HepG2 (cell line): Measurements from ENCODE around the gene SDC4. TPM values are rescaled to one million over a fixed set of nuclear protein-coding genes. Genes with fewer than 3 reads are reported as not detected.

Source experiments
- CBFB ChIP-seq: sonication (generic); formaldehyde crosslinking; IDR thresholded peaks from 2 replicates; pipeline ENCODE4 v1.4.0; 2020; ENCODE audit warnings: missing genetic modification reagents
- CBX5 ChIP-seq: sonication (generic); formaldehyde crosslinking; IDR thresholded peaks from 2 replicates; pipeline ENCODE4 v1.4.0; 2020; ENCODE audit warnings: missing genetic modification reagents, borderline replicate concordance
- CHCHD3 ChIP-seq: sonication (generic); formaldehyde crosslinking; IDR thresholded peaks from 2 replicates; pipeline ENCODE4 v1.8.0; 2022; ENCODE audit warnings: mild to moderate bottlenecking, missing genetic modification reagents, moderate library complexity
- CREM ChIP-seq, 2 experiments: sonication (generic) in 1 of 2; formaldehyde crosslinking in 1 of 2; IDR thresholded peaks; 2 replicates each; pipeline versions ENCODE4 v1.4.0 to v1.6.1; 2016 to 2020; ENCODE audit warnings: antibody characterized with exemption in 1 of 2, mild to moderate bottlenecking in 1 of 2, missing genetic modification reagents in 1 of 2
- DMAP1 ChIP-seq: IDR thresholded peaks from 2 replicates; pipeline ENCODE4 v1.6.1; 2016
- ISX ChIP-seq: sonication (generic); formaldehyde crosslinking; conservative IDR thresholded peaks from 2 replicates; pipeline ENCODE4 v1.5.0; 2020; ENCODE audit warnings: missing genetic modification reagents
- JDP2 ChIP-seq: sonication (generic); formaldehyde crosslinking; IDR thresholded peaks from 2 replicates; pipeline ENCODE4 v1.8.1; 2022; ENCODE audit warnings: missing genetic modification reagents, borderline replicate concordance
- KDM1A ChIP-seq: IDR thresholded peaks from 2 replicates; pipeline ENCODE4 v1.6.1; 2016; ENCODE audit warnings: missing compliant biosample characterization
- KDM6A ChIP-seq: IDR thresholded peaks from 2 replicates; pipeline ENCODE4 v1.6.1; 2016; ENCODE audit warnings: low read depth
- NFIC ChIP-seq: IDR thresholded peaks from 2 replicates; pipeline ENCODE4 v1.6.1; 2012; ENCODE audit warnings: mild to moderate bottlenecking, low read length, inconsistent platforms
- NR2F2 ChIP-seq: IDR thresholded peaks from 2 replicates; pipeline ENCODE4 v1.6.1; 2012; ENCODE audit warnings: low read depth, inconsistent platforms, borderline replicate concordance
- PAF1 ChIP-seq: IDR thresholded peaks from 2 replicates; pipeline ENCODE4 v1.6.1; 2016; ENCODE audit warnings: missing genetic modification reagents, missing compliant biosample characterization
- REPIN1 ChIP-seq: sonication (generic); formaldehyde crosslinking; IDR thresholded peaks from 2 replicates; pipeline ENCODE4 v1.8.0; 2022; ENCODE audit warnings: missing genetic modification reagents, low read depth, mild to moderate bottlenecking, borderline replicate concordance
- SMAD9 ChIP-seq: sonication (generic); formaldehyde crosslinking; IDR thresholded peaks from 2 replicates; pipeline ENCODE4 v1.5.1; 2020; ENCODE audit warnings: mild to moderate bottlenecking, missing genetic modification reagents
- SP1 ChIP-seq, 2 experiments: fragments of 450-650 bp in 1 of 2; sonication (generic) in 1 of 2; formaldehyde crosslinking in 1 of 2; IDR thresholded peaks; 2 replicates each; pipeline versions ENCODE4 v1.4.0 to v1.6.1; 2016 to 2020; ENCODE audit warnings: missing genetic modification reagents in 1 of 2
- SP2 ChIP-seq: sonication (generic); formaldehyde crosslinking; IDR thresholded peaks from 2 replicates; pipeline ENCODE4 v1.5.1; 2020; ENCODE audit warnings: mild to moderate bottlenecking, missing genetic modification reagents
- TEAD2 ChIP-seq: sonication (generic); formaldehyde crosslinking; IDR thresholded peaks from 2 replicates; pipeline ENCODE4 v1.9.0; 2021; ENCODE audit warnings: missing genetic modification reagents
- TP53 ChIP-seq: sonication (generic); formaldehyde crosslinking; conservative IDR thresholded peaks from 2 replicates; pipeline ENCODE4 v1.4.0; 2020; ENCODE audit warnings: missing genetic modification reagents
- ZNF251 ChIP-seq: sonication (generic); formaldehyde crosslinking; IDR thresholded peaks from 2 replicates; pipeline ENCODE4 v1.9.0; 2021; ENCODE audit warnings: mild to moderate bottlenecking, missing genetic modification reagents
- ZNF510 ChIP-seq: sonication (generic); formaldehyde crosslinking; IDR thresholded peaks from 2 replicates; pipeline ENCODE4 v1.4.0; 2020; ENCODE audit warnings: low read depth, mild to moderate bottlenecking, missing genetic modification reagents
- ZNF678 ChIP-seq: sonication (generic); formaldehyde crosslinking; IDR thresholded peaks from 2 replicates; pipeline ENCODE4 v1.4.0; 2020; ENCODE audit warnings: mild to moderate bottlenecking, missing genetic modification reagents
- ZNF768 ChIP-seq: sonication (generic); formaldehyde crosslinking; IDR thresholded peaks from 2 replicates; pipeline ENCODE4 v1.4.0; 2020; ENCODE audit warnings: missing genetic modification reagents
- polyA plus RNA-seq, 8 experiments: library from polyadenylated mRNA; depleted of rRNA in 3 of 8; stranded (reverse) in 7 of 8; unstranded in 1 of 8; fragments of >200 nt; fragmentation: Illumina TruSeq in 4 of 8; extraction: Trizol in 4 of 8; gene quantifications; 2 replicates each; pipeline versions ENCODE4 v1.2.1 to v1.2.3, GENCODE V29; 2011 to 2016; ENCODE audit warnings: low read depth in 4 of 8, missing spikeins in 1 of 8, mixed read lengths in 1 of 8; ENCODE audit not compliant: insufficient read depth in 1 of 8
- total RNA-seq, 5 experiments: library from RNA; depleted of rRNA; stranded (reverse); fragments of >200 nt; fragmentation: Illumina TruSeq; extraction: Trizol; gene quantifications; 2 replicates each; pipeline ENCODE4 v1.2.3, GENCODE V29; 2016; ENCODE audit warnings: low read depth in 1 of 5
- TF ChIP-seq, protein P1 (sequence below): sonication (generic); formaldehyde crosslinking; IDR thresholded peaks from 2 replicates; pipeline ENCODE4 v1.4.0; 2020; ENCODE audit warnings: mild to moderate bottlenecking, missing genetic modification reagents
- TF ChIP-seq, protein P2 (sequence below): IDR thresholded peaks from 2 replicates; pipeline ENCODE4 v1.6.1; 2016
- TF ChIP-seq, protein P3 (sequence below): conservative IDR thresholded peaks from 2 replicates; pipeline ENCODE4 v1.6.1; 2018; ENCODE audit warnings: missing genetic modification reagents

The SDC4 gene
- total and polyA plus RNA-seq, 2 of the 13 experiments (the other 11 are each of a cell fraction or from before 2014, with no cell fraction given): 49.0 to 65.1 TPM

DNA sequence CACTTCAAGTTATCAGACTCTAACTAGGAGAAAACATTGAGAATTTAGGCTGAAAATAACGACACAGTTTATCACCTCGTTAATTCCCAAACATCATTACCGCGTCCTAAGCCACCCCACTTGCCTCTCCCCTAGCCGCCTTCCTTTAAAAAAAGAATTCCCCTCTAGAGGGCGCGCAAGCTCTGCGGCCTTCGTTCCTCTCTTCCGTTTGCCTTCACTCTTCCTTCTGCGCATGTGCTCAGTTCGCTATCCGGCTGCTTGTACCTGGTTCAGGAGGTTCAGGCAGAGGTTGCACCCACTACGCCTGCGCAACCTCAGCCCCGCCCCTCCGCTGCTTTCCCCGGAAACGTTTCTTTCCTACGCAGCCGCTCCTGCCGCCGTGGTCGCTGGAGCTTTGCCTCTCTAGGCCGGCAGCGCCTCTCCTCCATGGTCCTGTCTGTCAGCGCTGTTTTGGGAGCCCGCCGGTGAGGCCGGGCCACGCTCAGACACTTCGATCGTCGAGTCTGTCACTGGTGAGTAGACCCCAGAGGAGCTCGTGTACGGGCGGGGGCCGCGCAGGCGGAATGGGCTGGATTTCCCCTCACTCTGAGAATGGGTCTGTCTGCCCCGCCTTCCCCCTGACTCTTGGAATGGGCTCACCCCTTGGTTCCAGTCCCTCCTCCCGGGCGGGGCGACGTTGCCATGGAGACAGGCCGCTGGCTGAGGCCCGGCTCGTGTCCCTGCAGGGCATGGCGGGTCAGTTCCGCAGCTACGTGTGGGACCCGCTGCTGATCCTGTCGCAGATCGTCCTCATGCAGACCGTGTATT is 14.8 kb upstream of the SDC4 start, which contains the start of gene SYS1 (continued):
- TF ChIP-seq, protein P1, sequence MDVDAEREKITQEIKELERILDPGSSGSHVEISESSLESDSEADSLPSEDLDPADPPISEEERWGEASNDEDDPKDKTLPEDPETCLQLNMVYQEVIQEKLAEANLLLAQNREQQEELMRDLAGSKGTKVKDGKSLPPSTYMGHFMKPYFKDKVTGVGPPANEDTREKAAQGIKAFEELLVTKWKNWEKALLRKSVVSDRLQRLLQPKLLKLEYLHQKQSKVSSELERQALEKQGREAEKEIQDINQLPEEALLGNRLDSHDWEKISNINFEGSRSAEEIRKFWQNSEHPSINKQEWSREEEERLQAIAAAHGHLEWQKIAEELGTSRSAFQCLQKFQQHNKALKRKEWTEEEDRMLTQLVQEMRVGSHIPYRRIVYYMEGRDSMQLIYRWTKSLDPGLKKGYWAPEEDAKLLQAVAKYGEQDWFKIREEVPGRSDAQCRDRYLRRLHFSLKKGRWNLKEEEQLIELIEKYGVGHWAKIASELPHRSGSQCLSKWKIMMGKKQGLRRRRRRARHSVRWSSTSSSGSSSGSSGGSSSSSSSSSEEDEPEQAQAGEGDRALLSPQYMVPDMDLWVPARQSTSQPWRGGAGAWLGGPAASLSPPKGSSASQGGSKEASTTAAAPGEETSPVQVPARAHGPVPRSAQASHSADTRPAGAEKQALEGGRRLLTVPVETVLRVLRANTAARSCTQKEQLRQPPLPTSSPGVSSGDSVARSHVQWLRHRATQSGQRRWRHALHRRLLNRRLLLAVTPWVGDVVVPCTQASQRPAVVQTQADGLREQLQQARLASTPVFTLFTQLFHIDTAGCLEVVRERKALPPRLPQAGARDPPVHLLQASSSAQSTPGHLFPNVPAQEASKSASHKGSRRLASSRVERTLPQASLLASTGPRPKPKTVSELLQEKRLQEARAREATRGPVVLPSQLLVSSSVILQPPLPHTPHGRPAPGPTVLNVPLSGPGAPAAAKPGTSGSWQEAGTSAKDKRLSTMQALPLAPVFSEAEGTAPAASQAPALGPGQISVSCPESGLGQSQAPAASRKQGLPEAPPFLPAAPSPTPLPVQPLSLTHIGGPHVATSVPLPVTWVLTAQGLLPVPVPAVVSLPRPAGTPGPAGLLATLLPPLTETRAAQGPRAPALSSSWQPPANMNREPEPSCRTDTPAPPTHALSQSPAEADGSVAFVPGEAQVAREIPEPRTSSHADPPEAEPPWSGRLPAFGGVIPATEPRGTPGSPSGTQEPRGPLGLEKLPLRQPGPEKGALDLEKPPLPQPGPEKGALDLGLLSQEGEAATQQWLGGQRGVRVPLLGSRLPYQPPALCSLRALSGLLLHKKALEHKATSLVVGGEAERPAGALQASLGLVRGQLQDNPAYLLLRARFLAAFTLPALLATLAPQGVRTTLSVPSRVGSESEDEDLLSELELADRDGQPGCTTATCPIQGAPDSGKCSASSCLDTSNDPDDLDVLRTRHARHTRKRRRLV (CRISPR knock-in tag): peak; percentile 68; the same call in 1 of the 2 replicates
- TF ChIP-seq KDM6A (0 out of 2 replicates have a peak, but pooled peaks have one; percentile 25), KDM1A (CRISPR knock-in tag) (no peak; the same call in 1 of the 2 replicates), CREM (IDR thresholded peaks at IDR 0.05) (peak; percentile 94), CREM (CRISPR knock-in tag; IDR thresholded peaks at IDR 0.05) (no peak; the same call in 1 of the 2 replicates), CHCHD3 (CRISPR knock-in tag) (peak; percentile 65; the same call in 1 of the 2 replicates), PAF1 (0 out of 2 replicates have a peak, but pooled peaks have one; percentile 27), JDP2 (CRISPR knock-in tag) (no peak), SP1 (IDR thresholded peaks at IDR 0.05) (no peak), SP1 (CRISPR knock-in tag; IDR thresholded peaks at IDR 0.05) (peak; percentile 86), TP53 (CRISPR knock-in tag) (no peak; the same call in 1 of the 2 replicates), SP2 (CRISPR knock-in tag) (peak; percentile 69), TEAD2 (CRISPR knock-in tag) (peak; percentile 76), CBFB (CRISPR knock-in tag) (peak; percentile 93), ZNF251 (peak; percentile 52; the same call in 1 of the 2 replicates), SMAD9 (CRISPR knock-in tag) (no peak; the same call in 1 of the 2 replicates), ISX (peak; percentile 43; the same call in 1 of the 2 replicates), ZNF768 (CRISPR knock-in tag) (peak; percentile 86), ZNF678 (CRISPR knock-in tag) (peak; percentile 63), NR2F2 (no peak; the same call in 1 of the 2 replicates), REPIN1 (CRISPR knock-in tag) (peak; percentile 97), CBX5 (CRISPR knock-in tag) (no peak; the same call in 1 of the 2 replicates), ZNF510 (CRISPR knock-in tag) (peak; percentile 96), NFIC (no peak), DMAP1 (CRISPR knock-in tag) (peak; percentile 98)
- TF ChIP-seq, protein P2, sequence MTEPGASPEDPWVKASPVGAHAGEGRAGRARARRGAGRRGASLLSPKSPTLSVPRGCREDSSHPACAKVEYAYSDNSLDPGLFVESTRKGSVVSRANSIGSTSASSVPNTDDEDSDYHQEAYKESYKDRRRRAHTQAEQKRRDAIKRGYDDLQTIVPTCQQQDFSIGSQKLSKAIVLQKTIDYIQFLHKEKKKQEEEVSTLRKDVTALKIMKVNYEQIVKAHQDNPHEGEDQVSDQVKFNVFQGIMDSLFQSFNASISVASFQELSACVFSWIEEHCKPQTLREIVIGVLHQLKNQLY: peak; percentile 67
- TF ChIP-seq, protein P3, sequence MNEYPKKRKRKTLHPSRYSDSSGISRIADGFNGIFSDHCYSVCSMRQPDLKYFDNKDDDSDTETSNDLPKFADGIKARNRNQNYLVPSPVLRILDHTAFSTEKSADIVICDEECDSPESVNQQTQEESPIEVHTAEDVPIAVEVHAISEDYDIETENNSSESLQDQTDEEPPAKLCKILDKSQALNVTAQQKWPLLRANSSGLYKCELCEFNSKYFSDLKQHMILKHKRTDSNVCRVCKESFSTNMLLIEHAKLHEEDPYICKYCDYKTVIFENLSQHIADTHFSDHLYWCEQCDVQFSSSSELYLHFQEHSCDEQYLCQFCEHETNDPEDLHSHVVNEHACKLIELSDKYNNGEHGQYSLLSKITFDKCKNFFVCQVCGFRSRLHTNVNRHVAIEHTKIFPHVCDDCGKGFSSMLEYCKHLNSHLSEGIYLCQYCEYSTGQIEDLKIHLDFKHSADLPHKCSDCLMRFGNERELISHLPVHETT: peak; percentile 87; the same call in 1 of the 2 replicates
